Glomerular visceral epithelial cell (primary cell): ENCODE results near the gene IFI44.

Source experiments
- DNase-seq: peaks from one replicate; pipeline ENCODE4 v3.0.0-alpha.2; 2016; ENCODE audit errors: extremely low spot score

IFI44 gene

DNA sequence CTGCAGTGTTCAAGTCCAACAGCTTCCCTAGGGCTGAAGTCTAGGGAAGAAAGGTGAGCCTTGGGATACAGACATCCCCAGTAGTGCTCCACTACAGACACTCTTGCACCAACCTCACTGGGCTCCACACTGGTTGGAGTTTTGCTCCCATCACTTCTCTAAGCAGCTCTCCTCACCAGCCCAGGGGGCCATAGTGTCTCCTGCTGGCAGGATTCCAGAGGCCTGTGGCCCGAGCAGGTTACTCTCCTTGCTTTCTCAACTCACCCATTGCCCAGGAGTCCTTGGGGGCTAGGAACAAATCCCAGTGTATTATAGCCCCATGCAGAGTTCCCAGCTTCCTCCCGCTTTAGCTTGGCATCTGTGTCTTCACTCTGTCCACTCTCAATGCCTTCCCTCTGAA, 52.8 kb downstream of the IFI44 start:
- DNase-seq: no peak

DNA sequence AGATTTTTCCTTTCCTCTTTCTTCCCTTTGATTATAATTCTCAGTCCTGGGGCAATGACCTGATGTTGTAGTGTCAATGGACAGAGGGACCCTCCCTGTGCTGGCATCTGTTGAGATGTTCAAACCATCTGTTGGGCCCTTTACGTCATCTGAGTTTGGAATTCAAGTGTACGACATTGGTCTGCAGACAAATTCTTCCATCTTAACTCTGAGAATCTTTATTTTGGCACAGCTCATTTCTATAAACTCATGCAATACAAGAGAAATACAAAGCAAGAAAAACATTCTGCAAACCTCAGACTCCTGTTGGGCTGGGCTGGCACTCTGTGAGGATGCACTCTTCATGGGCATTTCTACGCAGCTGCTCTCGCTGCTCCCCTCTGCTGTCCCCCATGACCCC, 54.2 kb downstream of the IFI44 start:
- no peak for DNase-seq

DNA sequence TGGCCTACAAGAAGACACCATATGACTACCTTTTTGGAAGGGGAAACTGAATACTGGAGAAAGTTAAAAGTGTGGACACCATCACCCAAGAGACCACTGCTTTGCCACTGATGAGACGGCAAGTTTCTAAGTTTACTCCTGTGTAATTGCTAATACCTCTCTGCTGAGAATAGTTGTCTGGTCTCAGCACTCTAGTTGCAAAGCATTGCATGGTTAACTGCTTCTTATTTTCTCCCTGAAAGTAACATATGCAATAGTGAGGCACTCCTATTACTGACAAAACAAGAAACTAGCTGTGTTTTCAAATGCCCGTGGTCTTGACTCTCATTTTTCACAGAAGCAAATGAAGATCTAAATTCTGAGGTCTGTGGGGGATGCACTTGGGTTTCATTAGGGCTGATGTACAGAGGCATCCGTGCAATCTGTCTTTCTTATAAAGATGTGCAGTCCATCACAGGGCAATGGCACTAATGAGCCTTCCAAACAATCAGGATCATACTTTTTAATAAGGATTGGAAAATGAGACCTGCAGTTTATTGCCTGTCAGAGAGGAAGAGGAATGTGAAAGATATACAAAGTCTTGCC, 62.9 kb downstream of the IFI44 start:
- DNase-seq: no peak

DNA sequence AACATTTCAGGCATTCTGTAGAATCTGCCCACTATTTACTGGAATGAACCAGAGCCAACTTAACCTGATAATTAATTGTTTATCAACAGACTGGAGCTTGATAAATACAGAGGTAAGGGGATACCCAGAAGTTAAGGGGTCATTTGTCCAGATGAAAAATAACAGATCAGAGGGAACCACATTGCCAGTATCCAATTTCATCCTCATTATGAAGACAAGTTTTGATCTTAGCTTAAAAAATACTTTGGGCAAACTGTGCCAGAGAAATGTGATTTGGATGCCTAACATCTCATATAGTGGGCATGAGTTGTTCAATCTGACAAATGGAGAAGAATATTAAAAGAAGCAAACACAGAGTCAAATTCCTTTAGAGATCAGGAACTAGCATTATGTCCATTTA, 63.7 kb downstream of the IFI44 start:
- no peak for DNase-seq
